ENCODE data around the gene WBP2NL.

The WBP2NL gene

GRCh38 chr22:41979423-41980250 is 19.0 kb upstream of the WBP2NL start:
- DNase-seq = no peak

- DNase-seq = no peak
Measured at GRCh38 chr22:41982865-41983264, 15.7 kb upstream of the WBP2NL start.

- no peak for DNase-seq
Measured at GRCh38 chr22:41983513-41984405, 14.8 kb upstream of the WBP2NL start.

DNA sequence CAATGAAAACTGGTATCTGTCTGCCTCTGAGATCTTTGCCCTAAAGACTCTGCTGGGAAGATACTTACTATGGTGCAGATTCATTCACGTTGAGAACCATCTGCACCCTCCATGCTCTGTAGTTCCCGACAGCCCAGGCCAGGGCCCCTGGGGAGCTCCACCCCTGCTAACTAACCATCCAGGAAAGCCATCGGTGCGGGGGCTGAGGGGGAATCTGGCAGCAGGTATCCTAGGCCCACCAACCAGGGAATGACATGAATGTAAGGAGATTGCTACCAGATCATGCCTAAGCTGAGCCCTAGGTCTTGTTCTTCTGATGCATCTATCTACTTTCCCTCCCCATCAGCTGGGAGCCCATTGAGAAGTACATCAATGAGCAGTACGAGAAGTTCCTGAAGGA is 11.3 kb upstream of the WBP2NL start:
- no peak for DNase-seq

DNA sequence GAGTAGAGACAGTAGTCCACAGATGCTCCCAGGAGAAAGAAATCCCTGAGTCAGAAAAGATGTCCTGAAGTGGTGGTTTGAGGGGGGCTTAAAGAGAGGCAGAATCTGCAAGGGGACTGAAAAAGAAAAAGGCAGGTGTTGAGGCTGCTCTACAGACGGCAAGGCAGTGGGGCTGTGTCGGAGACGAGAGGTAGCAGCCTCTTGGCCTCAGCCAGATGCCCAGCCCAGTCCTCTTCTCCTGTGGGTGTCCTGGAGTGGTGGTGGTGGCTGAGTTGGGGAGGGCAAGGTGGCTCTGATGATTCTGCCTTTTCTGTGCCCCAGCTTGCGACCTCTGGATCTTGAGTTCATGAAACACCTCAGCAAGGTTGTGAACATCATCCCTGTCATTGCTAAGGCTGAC is 9.3 kb upstream of the WBP2NL start:
- no peak for DNase-seq

DNA sequence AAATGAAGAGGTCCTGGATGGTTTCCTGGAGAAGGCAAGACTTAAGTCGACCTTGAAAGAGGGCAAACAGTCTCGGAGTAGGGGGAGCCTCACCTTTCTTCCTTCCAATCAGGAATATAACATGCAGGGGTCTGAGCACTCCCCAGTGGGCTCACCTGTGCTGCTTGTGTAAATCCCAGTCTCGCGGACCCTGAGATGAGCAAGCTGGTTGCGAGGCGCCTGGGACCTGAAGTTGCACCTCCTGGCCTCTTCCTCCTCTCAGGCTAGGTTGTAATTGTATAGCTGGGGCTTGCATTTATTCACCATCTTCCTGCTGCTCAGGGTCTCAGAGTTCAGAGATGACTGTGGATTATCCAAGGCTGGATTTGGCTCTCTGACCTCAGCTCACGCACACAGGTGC is 7.5 kb upstream of the WBP2NL start:
- no peak for DNase-seq

- DNase-seq = no peak
Measured at GRCh38 chr22:41992496-41992895, 6.1 kb upstream of the WBP2NL start.

GRCh38 chr22:41995211-41995610 is 3.4 kb upstream of the WBP2NL start:
- DNase-seq = no peak

DNA sequence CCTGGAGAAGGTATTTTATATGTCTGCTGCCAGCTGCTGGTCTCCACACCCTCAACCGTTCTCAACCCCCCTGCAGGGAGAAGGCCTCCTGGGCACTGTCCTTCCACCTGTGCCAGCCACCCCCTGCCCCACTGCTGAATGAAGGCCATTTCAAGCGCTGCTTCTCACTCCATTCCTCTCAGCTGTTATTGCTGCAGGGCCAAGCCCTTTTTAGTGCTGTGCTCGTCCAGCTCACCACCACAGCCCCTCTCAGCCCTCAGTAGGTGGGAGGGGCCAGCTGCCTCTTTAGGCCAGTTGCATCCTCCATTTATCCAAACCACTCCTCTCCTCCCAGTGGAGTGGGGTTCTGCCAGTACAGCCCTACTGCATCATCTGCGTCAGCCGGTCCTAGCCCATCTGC is 1.8 kb upstream of the WBP2NL start:
- no peak for DNase-seq

- no peak for DNase-seq
Measured at GRCh38 chr22:42000466-42000865, 1.9 kb downstream of the WBP2NL start.

GRCh38 chr22:42001121-42001520 is 2.5 kb downstream of the WBP2NL start:
- no peak for DNase-seq

- no peak for DNase-seq
Measured at GRCh38 chr22:42001706-42002105, 3.1 kb downstream of the WBP2NL start.

GRCh38 chr22:42007922-42008321 is 9.3 kb downstream of the WBP2NL start:
- no peak for DNase-seq

DNA sequence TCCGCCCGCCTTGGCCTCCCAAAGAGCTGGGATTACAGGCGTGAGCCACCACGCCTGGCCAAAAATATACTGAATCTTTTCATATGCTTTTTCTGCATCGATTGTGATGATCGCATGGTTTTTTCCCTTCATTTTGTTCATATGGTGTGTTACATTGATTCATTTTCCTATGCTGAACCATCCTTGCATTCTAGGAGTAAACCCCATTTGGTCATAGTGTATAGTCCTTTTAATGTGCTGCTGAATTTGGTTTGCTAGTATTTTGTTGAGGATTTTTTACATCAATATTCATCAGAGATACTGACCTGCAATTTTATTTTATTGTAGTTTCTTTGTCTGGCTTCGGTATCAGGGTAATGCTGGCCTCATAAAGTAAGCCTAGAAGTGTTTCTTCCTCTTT is 12.2 kb downstream of the WBP2NL start:
- no peak for DNase-seq

DNA sequence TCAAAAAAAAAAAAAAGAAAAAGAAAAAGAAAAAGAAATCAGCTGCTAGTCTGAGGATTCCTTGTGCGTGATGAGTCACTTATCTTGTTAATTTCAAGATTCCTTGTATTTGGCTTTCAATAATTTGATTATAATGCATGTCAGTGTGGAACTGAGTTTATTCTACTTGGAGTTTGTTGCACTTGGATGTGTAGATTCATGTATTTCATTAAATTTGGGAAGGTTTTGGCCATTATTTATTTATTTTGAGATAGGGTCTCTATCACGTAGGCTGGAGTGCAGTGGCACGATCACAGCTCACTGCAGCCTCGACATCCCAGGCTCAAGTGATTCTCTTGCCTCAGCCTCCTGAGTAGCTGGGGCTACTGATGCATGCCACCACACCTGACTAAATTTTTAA is 14.8 kb downstream of the WBP2NL start:
- DNase-seq = no peak

DNA sequence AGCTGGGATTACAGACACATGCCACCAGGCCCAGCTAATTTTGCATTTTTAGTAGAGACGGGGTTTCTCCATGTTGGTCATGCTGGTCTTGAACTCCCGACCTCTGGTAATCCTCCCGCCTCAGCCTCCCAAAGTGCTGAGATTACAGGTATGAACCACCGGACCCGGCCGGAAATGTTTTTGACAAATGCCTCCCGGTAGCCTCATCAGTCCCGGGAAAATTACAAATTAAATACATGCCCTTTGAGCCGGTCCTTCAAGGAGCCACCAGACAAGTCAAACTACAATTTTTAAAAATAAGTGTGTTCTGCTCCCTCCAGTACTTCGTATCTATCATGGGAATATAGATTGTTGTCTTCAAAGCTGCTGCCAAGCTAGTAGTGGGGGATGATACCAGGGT is 17.5 kb downstream of the WBP2NL start:
- DNase-seq = no peak

- no peak for DNase-seq
Measured at GRCh38 chr22:42018224-42018623, 19.6 kb downstream of the WBP2NL start.

DNA sequence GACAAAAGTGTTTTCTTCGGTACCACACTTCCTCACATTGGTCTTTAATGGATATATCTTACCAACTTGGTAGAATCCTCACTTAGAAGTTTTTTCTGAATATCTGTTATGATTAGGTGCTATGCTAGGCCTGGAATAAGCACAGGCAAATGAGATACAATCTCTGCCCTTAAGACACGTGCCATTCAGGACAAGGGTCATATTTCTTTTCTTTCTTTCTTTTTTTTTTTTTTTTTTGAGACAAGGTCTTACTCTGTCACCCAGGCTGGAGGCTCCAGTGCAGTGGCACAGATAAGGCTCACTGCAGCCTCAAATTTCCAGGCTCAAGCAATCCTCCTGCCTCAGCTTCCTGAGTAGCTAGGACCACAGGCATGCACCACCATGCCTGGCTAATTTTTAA is 23.0 kb downstream of the WBP2NL start:
- DNase-seq = no peak

DNA sequence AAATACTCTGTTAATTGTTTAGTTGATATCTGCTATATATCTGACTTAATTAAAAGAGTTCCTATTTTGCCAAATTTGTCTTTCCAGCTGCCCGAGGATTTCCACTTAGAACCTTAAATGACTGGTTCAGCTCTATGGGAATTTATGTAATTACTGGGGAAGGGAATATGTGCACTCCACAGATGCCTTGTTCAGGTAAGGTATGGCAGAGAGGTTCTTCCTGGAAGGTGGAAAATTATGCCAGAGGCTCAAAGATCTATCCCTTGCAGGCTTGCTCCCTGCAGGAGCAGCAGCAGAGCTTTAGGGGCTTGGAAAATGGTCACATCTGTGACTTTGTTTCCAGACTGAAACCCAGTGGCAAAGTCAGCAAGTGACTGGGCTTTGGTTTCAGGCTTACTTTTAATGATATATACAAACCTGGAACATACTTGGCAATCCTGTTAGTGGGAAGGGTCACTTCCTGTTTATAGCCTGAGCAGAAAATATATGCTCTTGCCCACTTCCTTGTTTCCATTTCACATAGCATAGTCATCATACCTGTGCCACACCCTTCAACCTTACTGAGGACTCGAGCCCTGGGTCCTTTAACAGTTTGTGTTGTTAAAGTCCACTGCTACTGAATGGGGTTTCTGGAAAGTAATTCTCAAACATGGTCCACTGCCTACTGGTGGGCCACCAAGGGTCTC is 23.7 kb downstream of the WBP2NL start:
- DNase-seq = no peak

DNA sequence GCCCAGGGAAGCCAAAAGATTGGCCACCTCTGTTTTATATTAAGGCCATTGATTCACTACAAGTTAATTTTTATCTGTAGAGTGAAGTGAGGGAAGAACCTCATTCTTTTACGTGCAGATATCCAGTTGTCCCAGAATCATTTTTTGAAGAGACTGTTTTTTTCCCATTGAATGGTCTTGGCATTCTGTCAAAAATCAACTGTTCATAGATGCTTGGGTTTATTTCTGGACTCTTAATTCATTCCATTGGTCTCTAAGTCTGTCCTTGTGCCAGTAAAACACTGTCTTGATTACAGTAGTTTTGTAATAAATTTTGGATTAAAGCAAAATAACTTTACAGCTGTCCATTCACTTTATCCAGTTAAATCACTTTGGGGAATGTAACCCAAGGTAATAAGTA is 26.8 kb downstream of the WBP2NL start:
- no peak for DNase-seq

- no peak for DNase-seq
Measured at GRCh38 chr22:42026705-42027104, 28.1 kb downstream of the WBP2NL start.

- no peak for DNase-seq
Measured at GRCh38 chr22:42033263-42034181, 34.9 kb downstream of the WBP2NL start.

Measured in fibroblast of skin of back (primary cell).